ENCODE data around the gene FBLN5.

FBLN5 gene

DNA sequence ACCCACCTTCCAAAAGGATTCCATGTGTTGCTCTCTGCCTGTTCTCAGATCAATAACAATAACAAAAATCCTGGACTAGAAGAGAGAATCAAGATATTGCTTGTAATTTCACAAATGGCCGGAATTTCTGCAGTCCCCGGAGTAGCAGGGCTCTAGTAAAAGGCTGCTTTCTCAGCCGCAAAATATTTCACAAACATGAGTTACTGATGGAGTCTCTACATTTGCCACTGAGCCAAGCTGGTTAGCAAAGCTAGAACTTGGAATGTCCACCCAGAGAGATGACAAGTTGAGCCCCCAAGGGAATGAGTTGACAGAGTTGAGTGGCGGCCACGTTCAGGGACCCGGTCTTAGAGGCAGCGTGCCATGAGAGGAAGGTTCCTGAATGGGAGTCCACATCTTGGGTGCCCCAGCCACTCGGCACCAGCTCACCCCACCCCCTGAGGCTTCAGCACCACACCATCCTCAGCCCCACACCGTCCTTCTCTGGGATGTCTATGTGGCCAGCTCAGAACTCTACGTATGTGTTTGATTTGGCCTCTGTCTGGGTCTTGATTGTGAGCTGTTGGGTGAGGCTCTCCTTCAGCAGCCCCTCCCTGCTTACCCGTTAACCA, 15.9 kb downstream of the FBLN5 start:
- TF ChIP-seq FOXA1 (IDR thresholded peaks at IDR 0.05), result no peak
- TF ChIP-seq BHLHE40 (IDR thresholded peaks at IDR 0.05; ENCODE audit: borderline replicate concordance), result no peak
- TF ChIP-seq CTBP1 (IDR thresholded peaks at IDR 0.05; ENCODE audit: borderline replicate concordance), result no peak
- no peak for TF ChIP-seq NFRKB (IDR thresholded peaks at IDR 0.05)
- no peak for TF ChIP-seq HDGF (IDR thresholded peaks at IDR 0.05; ENCODE audit: borderline replicate concordance)
- no peak for DNase-seq (ENCODE audit: extremely low spot score)
- ChIA-PET POLR2A (interaction anchor here (1.3 kb wide), 1 partner anchor 15 kb away, joined by 3 read pairs; no protein-coding TSS in a partner anchor), CTCF (no interaction called here)

- DNase-seq (ENCODE audit: extremely low spot score), result no peak
- ChIA-PET POLR2A (no interaction called here), CTCF (interaction anchor here (0.6 kb wide), 1 partner anchor 18 kb away, joined by 3 read pairs; no protein-coding TSS in a partner anchor)
- TF ChIP-seq LEF1 (IDR thresholded peaks at IDR 0.05; ENCODE audit: borderline replicate concordance) (no peak), FOXA1 (IDR thresholded peaks at IDR 0.05) (no peak), PKNOX1 (IDR thresholded peaks at IDR 0.05) (no peak), ZNF384 (IDR thresholded peaks at IDR 0.05) (no peak), ELF4 (IDR thresholded peaks at IDR 0.05) (no peak), TARDBP (IDR thresholded peaks at IDR 0.05) (no peak), CTBP1 (IDR thresholded peaks at IDR 0.05; ENCODE audit: borderline replicate concordance) (no peak), BHLHE40 (IDR thresholded peaks at IDR 0.05; ENCODE audit: borderline replicate concordance) (no peak)
Observed at GRCh38 chr14:91929700-91930099, 17.8 kb downstream of the FBLN5 start.

- no peak for TF ChIP-seq NFRKB (IDR thresholded peaks at IDR 0.05)
- TF ChIP-seq FOXA1 (IDR thresholded peaks at IDR 0.05), result no peak
- no peak for TF ChIP-seq FOXK2 (IDR thresholded peaks at IDR 0.05)
- TF ChIP-seq ARNT (IDR thresholded peaks at IDR 0.05), result no peak
- no peak for TF ChIP-seq LEF1 (IDR thresholded peaks at IDR 0.05; ENCODE audit: borderline replicate concordance)
- TF ChIP-seq TARDBP (IDR thresholded peaks at IDR 0.05), result no peak
- no peak for TF ChIP-seq BHLHE40 (IDR thresholded peaks at IDR 0.05; ENCODE audit: borderline replicate concordance)
- CTCF ChIA-PET, result no interaction called here
- POLR2A ChIA-PET, result no interaction called here
Observed at GRCh38 chr14:91927800-91928199, 19.7 kb downstream of the FBLN5 start.

DNA sequence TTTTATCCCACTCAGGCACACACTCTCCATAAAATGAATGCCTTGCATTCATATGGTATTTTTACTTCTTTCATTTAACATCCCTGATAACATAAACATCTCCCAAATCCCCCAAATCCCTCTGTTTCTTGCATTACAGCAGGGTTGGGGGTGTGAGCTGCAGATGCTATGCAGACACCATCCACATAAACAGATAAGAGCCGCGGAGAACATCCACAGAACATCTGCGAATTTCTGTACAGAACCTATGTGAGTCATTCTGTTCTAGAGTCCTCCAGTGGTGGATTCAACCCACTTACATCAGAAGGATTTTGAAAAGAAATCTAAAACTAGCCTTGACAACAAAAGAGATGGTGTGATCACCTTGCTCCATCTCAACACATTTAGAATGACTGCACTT, 20.3 kb downstream of the FBLN5 start:
- ChIA-PET CTCF (no interaction called here), POLR2A (no interaction called here)
- TF ChIP-seq ZNF384 (IDR thresholded peaks at IDR 0.05) (no peak), LEF1 (IDR thresholded peaks at IDR 0.05; ENCODE audit: borderline replicate concordance) (no peak), TARDBP (IDR thresholded peaks at IDR 0.05) (no peak), HDGF (IDR thresholded peaks at IDR 0.05; ENCODE audit: borderline replicate concordance) (no peak), SUZ12 (IDR thresholded peaks at IDR 0.05) (no peak), ARNT (IDR thresholded peaks at IDR 0.05) (no peak), FOXK2 (IDR thresholded peaks at IDR 0.05) (no peak), NFRKB (IDR thresholded peaks at IDR 0.05) (no peak), BHLHE40 (IDR thresholded peaks at IDR 0.05; ENCODE audit: borderline replicate concordance) (no peak), SP1 (IDR thresholded peaks at IDR 0.05) (no peak), L3MBTL2 (conservative IDR thresholded peaks at IDR 0.05) (no peak), ELF4 (IDR thresholded peaks at IDR 0.05) (no peak), FOXM1 (IDR thresholded peaks at IDR 0.05; ENCODE audit: borderline replicate concordance) (no peak), FOXA1 (IDR thresholded peaks at IDR 0.05) (no peak)
- DNase-seq (ENCODE audit: extremely low spot score), result no peak

More at GRCh38 chr14:91927800-91928199, 19.7 kb downstream of the FBLN5 start:
- DNase-seq (ENCODE audit: extremely low spot score), result no peak

- no peak for DNase-seq (ENCODE audit: extremely low spot score)
- ChIA-PET POLR2A (no interaction called here), CTCF (no interaction called here)
- no peak for TF ChIP-seq NFRKB (IDR thresholded peaks at IDR 0.05)
- no peak for TF ChIP-seq SP1 (IDR thresholded peaks at IDR 0.05)
- no peak for TF ChIP-seq LEF1 (IDR thresholded peaks at IDR 0.05; ENCODE audit: borderline replicate concordance)
- TF ChIP-seq L3MBTL2 (conservative IDR thresholded peaks at IDR 0.05), result no peak
- TF ChIP-seq BHLHE40 (IDR thresholded peaks at IDR 0.05; ENCODE audit: borderline replicate concordance), result no peak
- no peak for TF ChIP-seq ELF4 (IDR thresholded peaks at IDR 0.05)
- no peak for TF ChIP-seq ARNT (IDR thresholded peaks at IDR 0.05)
Observed at GRCh38 chr14:91926131-91926890, 21.2 kb downstream of the FBLN5 start.

DNA sequence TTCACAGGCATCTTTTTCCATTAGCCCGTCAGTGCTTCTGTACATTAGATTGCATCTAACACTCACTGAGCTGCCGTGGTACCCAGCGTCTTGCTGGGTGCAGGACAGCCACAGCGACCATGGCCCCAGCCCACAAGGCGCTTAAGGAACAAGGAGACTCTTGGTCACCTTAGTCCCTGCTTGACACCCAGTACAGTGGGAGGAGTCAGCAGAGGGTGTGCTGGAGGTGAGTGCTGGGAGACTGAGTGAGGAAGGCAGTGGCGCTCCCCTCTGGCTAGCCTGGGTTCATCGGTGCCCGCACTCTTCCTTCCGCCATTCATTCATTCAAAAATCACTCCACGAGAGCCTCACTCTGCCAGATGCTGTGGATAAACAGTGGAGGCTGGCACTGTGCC, 21.8 kb downstream of the FBLN5 start:
- TF ChIP-seq SUZ12 (IDR thresholded peaks at IDR 0.05), result no peak
- no peak for TF ChIP-seq PKNOX1 (IDR thresholded peaks at IDR 0.05)
- TF ChIP-seq ELF4 (IDR thresholded peaks at IDR 0.05), result no peak
- no peak for TF ChIP-seq L3MBTL2 (conservative IDR thresholded peaks at IDR 0.05)
- TF ChIP-seq FOXK2 (IDR thresholded peaks at IDR 0.05), result no peak
- DNase-seq (ENCODE audit: extremely low spot score), result no peak
- ChIA-PET POLR2A (no interaction called here), CTCF (no interaction called here)

GRCh38 chr14:91925001-91925726, 22.3 kb downstream of the FBLN5 start:
- CTCF ChIA-PET, result interaction anchor here (0.8 kb wide), 1 partner anchor 10 kb away, joined by 3 read pairs; no protein-coding TSS in a partner anchor
- DNase-seq (ENCODE audit: extremely low spot score), result no peak
- POLR2A ChIA-PET, result no interaction called here

More at GRCh38 chr14:91925001-91925726, 22.3 kb downstream of the FBLN5 start:
- TF ChIP-seq ELF4 (IDR thresholded peaks at IDR 0.05) (no peak), SP1 (IDR thresholded peaks at IDR 0.05) (no peak), HDGF (IDR thresholded peaks at IDR 0.05; ENCODE audit: borderline replicate concordance) (no peak), NFRKB (IDR thresholded peaks at IDR 0.05) (no peak), CTBP1 (IDR thresholded peaks at IDR 0.05; ENCODE audit: borderline replicate concordance) (no peak), BHLHE40 (IDR thresholded peaks at IDR 0.05; ENCODE audit: borderline replicate concordance) (no peak), L3MBTL2 (conservative IDR thresholded peaks at IDR 0.05) (no peak), LEF1 (IDR thresholded peaks at IDR 0.05; ENCODE audit: borderline replicate concordance) (no peak), FOXK2 (IDR thresholded peaks at IDR 0.05) (no peak), ZNF384 (IDR thresholded peaks at IDR 0.05) (no peak), ARNT (IDR thresholded peaks at IDR 0.05) (no peak), TARDBP (IDR thresholded peaks at IDR 0.05) (no peak), PKNOX1 (IDR thresholded peaks at IDR 0.05) (no peak), FOXA1 (IDR thresholded peaks at IDR 0.05) (no peak), SUZ12 (IDR thresholded peaks at IDR 0.05) (no peak), FOXM1 (IDR thresholded peaks at IDR 0.05; ENCODE audit: borderline replicate concordance) (no peak)
